DND-41 (cell line): Measurements from ENCODE around the gene PHF21B.

ENCODE experiments used
- EZH2 ChIP-seq: IDR thresholded peaks from 3 replicates; pipeline ENCODE4 v1.6.1; 2012; ENCODE audit warnings: borderline replicate concordance, low read depth, mild to moderate bottlenecking, moderate library complexity, low read length, inconsistent platforms; ENCODE audit not compliant: severe bottlenecking
- TF ChIP-seq, protein P1 (sequence below): IDR thresholded peaks from 2 replicates; pipeline ENCODE4 v1.5.1; 2012; ENCODE audit warnings: borderline replicate concordance, low read length, moderate library complexity, mild to moderate bottlenecking; ENCODE audit not compliant: poor library complexity, severe bottlenecking; ENCODE audit errors: extremely low read depth

DNA sequence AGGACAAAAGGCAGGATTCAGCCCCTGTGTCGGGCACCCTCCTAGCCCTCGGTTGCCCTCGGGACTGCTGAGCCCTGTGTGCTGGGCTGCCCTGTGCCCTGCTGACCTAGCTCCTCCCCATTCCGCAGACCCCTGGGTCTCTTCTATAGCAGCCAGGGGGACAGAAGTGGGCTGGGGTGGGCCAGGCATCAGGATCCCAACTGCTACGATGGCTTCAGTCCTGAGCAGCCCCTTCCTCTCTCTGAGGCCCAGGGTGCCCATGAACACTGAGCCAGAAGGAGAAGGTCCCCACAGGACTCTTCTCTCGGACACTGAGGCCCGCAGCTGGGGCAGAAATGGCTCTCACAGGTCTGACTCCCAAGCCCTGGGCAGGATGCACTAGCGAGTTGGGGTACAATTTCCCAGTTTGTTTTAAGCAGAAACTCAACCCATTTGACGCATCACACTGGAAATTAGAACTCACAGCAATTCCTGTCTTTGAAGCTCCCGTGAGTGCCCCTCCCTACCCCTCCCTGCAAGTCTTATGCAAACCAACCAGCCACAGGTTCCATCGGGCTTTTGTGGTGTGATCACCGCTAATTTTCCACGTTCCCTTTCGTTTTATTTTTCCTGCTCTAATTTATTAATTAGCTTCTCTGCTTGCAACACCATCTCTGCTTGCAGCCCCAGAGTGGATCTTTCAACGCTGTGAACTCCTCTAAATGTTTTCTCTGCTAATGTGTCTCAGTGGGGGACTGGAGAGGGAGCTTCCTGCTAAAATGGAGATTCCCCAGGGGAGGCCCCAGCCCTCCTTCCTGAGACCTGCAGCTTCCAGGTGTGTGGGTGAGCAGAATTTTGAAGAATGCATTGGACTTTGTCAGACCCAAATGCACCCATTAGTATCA, 56.7 kb downstream of the PHF21B start:
- TF ChIP-seq, protein P1, sequence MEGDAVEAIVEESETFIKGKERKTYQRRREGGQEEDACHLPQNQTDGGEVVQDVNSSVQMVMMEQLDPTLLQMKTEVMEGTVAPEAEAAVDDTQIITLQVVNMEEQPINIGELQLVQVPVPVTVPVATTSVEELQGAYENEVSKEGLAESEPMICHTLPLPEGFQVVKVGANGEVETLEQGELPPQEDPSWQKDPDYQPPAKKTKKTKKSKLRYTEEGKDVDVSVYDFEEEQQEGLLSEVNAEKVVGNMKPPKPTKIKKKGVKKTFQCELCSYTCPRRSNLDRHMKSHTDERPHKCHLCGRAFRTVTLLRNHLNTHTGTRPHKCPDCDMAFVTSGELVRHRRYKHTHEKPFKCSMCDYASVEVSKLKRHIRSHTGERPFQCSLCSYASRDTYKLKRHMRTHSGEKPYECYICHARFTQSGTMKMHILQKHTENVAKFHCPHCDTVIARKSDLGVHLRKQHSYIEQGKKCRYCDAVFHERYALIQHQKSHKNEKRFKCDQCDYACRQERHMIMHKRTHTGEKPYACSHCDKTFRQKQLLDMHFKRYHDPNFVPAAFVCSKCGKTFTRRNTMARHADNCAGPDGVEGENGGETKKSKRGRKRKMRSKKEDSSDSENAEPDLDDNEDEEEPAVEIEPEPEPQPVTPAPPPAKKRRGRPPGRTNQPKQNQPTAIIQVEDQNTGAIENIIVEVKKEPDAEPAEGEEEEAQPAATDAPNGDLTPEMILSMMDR, result no peak
- no peak for TF ChIP-seq EZH2
